ENCODE data around the gene MYPOP. TPM values are rescaled to one million over a fixed set of nuclear protein-coding genes. Genes with fewer than 3 reads are reported as not detected.

MYPOP gene
- total and polyA plus RNA-seq, 9 of the 15 experiments (the other 6 are each of a cell fraction or from before 2014, with no cell fraction given): 0.32 to 7.6 (median 1.6) TPM

DNA sequence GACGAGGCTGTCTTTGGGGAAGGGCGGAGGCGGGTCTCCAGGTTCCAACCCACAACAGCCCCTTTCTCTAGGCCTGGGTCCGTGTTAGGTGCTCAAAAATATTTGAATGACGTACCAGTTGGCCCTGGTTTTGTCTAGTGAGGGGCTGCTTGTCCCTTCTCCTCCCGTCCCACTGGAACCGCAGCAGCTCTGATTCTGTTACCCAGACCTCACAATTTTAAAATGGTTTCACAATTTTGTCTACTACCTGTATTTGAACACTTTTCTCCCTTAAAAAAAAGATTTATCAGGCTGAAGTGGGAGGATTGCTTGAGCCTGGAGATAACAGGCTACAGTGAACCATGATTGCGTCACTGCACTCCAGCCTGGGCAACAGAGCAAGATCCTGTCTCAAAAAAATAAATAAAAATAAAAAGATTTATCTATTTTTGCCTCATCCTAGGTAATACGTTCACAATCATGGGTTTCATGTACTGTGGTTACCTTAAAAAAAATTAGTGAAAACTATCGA, 15.2 kb downstream of the MYPOP start (continued):
- TF ChIP-seq NFIC (IDR thresholded peaks at IDR 0.05): no peak; the same call in 1 of the 2 replicates
- no peak for TF ChIP-seq PHB (CRISPR knock-in tag; IDR thresholded peaks at IDR 0.05)
- TF ChIP-seq TEAD1 (CRISPR knock-in tag; IDR thresholded peaks at IDR 0.05): 0 out of 4 replicates have a peak, but pooled peaks of 1 of the 2 experiments have one; percentile 8
- TF ChIP-seq, protein P1, sequence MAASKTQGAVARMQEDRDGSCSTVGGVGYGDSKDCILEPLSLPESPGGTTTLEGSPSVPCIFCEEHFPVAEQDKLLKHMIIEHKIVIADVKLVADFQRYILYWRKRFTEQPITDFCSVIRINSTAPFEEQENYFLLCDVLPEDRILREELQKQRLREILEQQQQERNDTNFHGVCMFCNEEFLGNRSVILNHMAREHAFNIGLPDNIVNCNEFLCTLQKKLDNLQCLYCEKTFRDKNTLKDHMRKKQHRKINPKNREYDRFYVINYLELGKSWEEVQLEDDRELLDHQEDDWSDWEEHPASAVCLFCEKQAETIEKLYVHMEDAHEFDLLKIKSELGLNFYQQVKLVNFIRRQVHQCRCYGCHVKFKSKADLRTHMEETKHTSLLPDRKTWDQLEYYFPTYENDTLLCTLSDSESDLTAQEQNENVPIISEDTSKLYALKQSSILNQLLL (CRISPR knock-in tag; IDR thresholded peaks at IDR 0.05; ENCODE audit: borderline replicate concordance): no peak
- TF ChIP-seq NONO (IDR thresholded peaks at IDR 0.05; ENCODE audit: low read depth in 2 of 2, low read length in 1 of 2): no peak
- TF ChIP-seq KHSRP (IDR thresholded peaks at IDR 0.05): no peak
- TF ChIP-seq, protein P2, sequence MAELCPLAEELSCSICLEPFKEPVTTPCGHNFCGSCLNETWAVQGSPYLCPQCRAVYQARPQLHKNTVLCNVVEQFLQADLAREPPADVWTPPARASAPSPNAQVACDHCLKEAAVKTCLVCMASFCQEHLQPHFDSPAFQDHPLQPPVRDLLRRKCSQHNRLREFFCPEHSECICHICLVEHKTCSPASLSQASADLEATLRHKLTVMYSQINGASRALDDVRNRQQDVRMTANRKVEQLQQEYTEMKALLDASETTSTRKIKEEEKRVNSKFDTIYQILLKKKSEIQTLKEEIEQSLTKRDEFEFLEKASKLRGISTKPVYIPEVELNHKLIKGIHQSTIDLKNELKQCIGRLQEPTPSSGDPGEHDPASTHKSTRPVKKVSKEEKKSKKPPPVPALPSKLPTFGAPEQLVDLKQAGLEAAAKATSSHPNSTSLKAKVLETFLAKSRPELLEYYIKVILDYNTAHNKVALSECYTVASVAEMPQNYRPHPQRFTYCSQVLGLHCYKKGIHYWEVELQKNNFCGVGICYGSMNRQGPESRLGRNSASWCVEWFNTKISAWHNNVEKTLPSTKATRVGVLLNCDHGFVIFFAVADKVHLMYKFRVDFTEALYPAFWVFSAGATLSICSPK (IDR thresholded peaks at IDR 0.05; ENCODE audit: borderline replicate concordance): no peak
- TF ChIP-seq BCOR (IDR thresholded peaks at IDR 0.05): peak; percentile 95
- no peak for TF ChIP-seq ZNF79 (CRISPR knock-in tag; IDR thresholded peaks at IDR 0.05; ENCODE audit: low read depth)
- TF ChIP-seq, protein P3, sequence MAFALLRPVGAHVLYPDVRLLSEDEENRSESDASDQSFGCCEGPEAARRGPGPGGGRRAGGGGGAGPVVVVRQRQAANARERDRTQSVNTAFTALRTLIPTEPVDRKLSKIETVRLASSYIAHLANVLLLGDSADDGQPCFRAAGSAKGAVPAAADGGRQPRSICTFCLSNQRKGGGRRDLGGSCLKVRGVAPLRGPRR (CRISPR knock-in tag; IDR thresholded peaks at IDR 0.05): no peak
- TF ChIP-seq TCF7 (IDR thresholded peaks at IDR 0.05; ENCODE audit: borderline replicate concordance): no peak
- TF ChIP-seq ZNF217 (CRISPR knock-in tag; IDR thresholded peaks at IDR 0.05): no peak
- peak; percentile 34; the same call in 1 of the 2 replicates for TF ChIP-seq TEAD4 (IDR thresholded peaks at IDR 0.05; ENCODE audit: low read length)
- no peak for TF ChIP-seq TEAD4 (CRISPR knock-in tag; IDR thresholded peaks at IDR 0.05; ENCODE audit: borderline replicate concordance)
- TF ChIP-seq, protein P4, sequence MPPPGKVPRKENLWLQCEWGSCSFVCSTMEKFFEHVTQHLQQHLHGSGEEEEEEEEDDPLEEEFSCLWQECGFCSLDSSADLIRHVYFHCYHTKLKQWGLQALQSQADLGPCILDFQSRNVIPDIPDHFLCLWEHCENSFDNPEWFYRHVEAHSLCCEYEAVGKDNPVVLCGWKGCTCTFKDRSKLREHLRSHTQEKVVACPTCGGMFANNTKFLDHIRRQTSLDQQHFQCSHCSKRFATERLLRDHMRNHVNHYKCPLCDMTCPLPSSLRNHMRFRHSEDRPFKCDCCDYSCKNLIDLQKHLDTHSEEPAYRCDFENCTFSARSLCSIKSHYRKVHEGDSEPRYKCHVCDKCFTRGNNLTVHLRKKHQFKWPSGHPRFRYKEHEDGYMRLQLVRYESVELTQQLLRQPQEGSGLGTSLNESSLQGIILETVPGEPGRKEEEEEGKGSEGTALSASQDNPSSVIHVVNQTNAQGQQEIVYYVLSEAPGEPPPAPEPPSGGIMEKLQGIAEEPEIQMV (tag; conservative IDR thresholded peaks at IDR 0.05; ENCODE audit: low read depth): no peak
- TF ChIP-seq ZNF507 (tag; conservative IDR thresholded peaks at IDR 0.05): no peak
- TF ChIP-seq, protein P5, sequence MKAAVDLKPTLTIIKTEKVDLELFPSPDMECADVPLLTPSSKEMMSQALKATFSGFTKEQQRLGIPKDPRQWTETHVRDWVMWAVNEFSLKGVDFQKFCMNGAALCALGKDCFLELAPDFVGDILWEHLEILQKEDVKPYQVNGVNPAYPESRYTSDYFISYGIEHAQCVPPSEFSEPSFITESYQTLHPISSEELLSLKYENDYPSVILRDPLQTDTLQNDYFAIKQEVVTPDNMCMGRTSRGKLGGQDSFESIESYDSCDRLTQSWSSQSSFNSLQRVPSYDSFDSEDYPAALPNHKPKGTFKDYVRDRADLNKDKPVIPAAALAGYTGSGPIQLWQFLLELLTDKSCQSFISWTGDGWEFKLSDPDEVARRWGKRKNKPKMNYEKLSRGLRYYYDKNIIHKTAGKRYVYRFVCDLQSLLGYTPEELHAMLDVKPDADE (conservative IDR thresholded peaks at IDR 0.05; ENCODE audit: control insufficient read depth, low read depth, low read length): no peak
- TF ChIP-seq ASH1L (IDR thresholded peaks at IDR 0.05; ENCODE audit: borderline replicate concordance, low read depth, partially characterized antibody): no peak
- TF ChIP-seq ZBTB17 (CRISPR knock-in tag; IDR thresholded peaks at IDR 0.05): no peak
- no peak for TF ChIP-seq ZFP36 (IDR thresholded peaks at IDR 0.05; ENCODE audit: low read depth, low read length, partially characterized antibody)
- TF ChIP-seq EZH2 (IDR thresholded peaks at IDR 0.05; ENCODE audit: borderline replicate concordance, low read depth, low read length): no peak
- TF ChIP-seq, protein P6, sequence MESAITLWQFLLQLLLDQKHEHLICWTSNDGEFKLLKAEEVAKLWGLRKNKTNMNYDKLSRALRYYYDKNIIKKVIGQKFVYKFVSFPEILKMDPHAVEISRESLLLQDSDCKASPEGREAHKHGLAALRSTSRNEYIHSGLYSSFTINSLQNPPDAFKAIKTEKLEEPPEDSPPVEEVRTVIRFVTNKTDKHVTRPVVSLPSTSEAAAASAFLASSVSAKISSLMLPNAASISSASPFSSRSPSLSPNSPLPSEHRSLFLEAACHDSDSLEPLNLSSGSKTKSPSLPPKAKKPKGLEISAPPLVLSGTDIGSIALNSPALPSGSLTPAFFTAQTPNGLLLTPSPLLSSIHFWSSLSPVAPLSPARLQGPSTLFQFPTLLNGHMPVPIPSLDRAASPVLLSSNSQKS (CRISPR knock-in tag; IDR thresholded peaks at IDR 0.05): no peak
